Measurements from ENCODE around the gene RADIL.

RADIL gene

GRCh38 chr7:4800926-4801838, 82.3 kb downstream of the RADIL start:
- no peak for TF ChIP-seq CTCF (IDR thresholded peaks at IDR 0.05)

GRCh38 chr7:4800487-4800886, 83.0 kb downstream of the RADIL start:
- no peak for TF ChIP-seq CTCF (IDR thresholded peaks at IDR 0.05)

DNA sequence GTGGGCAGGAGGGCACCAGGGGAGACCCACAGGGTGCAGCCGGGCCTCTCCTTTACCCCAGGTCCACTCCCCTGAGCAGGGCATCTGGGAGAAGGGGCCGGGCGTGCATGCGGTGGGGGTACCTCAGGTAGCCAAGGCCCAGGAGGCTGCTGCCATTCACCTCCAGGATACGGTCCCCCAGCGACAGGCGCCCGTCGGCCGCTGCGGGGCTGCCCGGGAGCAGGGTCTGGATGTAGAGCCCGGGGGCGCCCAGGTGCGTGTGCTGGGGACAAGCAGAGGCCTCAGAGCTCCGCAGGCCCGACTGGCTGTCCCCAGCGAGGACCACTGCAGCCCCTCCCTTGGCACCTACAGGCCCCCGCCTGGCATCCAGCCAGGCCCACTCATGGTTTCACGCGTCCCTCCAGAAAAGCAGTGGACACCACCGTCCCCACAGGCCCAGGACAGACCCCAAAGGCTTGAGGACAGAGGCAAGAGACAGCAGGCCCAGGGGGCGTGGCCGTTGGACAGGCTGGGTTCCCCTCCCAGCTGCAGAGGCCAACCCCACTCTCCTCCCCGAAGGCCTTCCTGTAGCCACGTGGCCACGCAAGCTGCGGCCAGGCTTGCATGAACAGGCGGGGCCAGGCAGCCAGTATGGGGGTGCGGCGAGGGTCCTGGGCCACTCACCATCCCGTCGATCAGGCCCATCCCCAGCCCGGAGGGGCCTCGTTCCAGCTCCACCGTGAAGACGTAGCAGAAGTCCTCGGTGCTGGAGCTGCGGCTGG, 83.8 kb downstream of the RADIL start:
- no peak for TF ChIP-seq CTCF (IDR thresholded peaks at IDR 0.05)

DNA sequence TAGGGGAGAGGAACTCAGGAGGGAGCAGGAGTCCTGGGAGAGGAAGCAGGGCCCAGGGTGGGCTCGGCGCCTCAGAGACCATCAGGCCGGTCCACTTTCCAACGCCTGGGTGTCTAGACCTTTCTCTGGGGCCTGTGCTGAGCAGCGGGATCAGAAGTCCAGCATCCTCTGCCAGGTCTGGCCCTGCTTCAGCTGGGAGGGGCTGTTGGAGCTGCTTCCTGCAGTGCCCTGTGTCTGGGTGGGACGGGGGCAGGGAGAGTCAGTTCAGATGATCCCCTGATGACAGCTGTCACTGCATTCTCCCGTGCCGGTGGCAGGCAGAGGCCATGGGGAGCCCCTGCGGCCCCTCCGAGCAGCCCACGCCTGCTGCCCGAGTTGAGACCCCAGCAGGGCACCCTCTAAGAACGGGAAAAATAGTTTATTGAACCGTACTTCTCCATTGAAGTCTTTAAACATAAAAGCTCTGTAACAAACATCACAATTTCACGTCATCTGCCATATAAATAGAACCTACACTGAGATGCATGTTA, 84.7 kb downstream of the RADIL start:
- TF ChIP-seq CTCF (IDR thresholded peaks at IDR 0.05) = no peak

GRCh38 chr7:4797858-4798705, 85.4 kb downstream of the RADIL start:
- TF ChIP-seq CTCF (IDR thresholded peaks at IDR 0.05) = peak; percentile 79

- TF ChIP-seq CTCF (IDR thresholded peaks at IDR 0.05) = no peak
These were observed 87.1 kb downstream of the RADIL start for GRCh38 chr7:4796453-4796852.

Data from LNCAP (cell line).